HFF-Myc (cell line): ENCODE measurements around the gene CD46.

Experiments used
- DNase-seq: peaks from one replicate; pipeline ENCODE4 v3.0.0-alpha.2; 2011; ENCODE audit warnings: low read depth; ENCODE audit errors: extremely low read depth
- H3K4me3 ChIP-seq: replicated peaks from 2 replicates; pipeline ENCODE4 v1.5.1; 2011; ENCODE audit warnings: low read depth, mild to moderate bottlenecking, control low read depth, low read length
- CTCF ChIP-seq: IDR thresholded peaks from 2 replicates; pipeline ENCODE4 v1.5.1; 2012; ENCODE audit warnings: mild to moderate bottlenecking, low read depth, low read length, control low read depth; ENCODE audit errors: missing control alignments

CD46 gene

GRCh38 chr1:207804721-207805468 is 53.0 kb downstream of the CD46 start:
- DNase-seq = no peak
- H3K4me3 ChIP-seq = no peak overlapping the region
- TF ChIP-seq CTCF = no peak

GRCh38 chr1:207805841-207806421 is 54.1 kb downstream of the CD46 start:
- peak; percentile 90 for DNase-seq
- no peak for TF ChIP-seq CTCF
- H3K4me3 ChIP-seq = no peak overlapping the region

GRCh38 chr1:207806531-207807325 is 54.9 kb downstream of the CD46 start:
- H3K4me3 ChIP-seq = no peak overlapping the region
- TF ChIP-seq CTCF = no peak
- no peak for DNase-seq

GRCh38 chr1:207807326-207807689 is 55.5 kb downstream of the CD46 start:
- DNase-seq = no peak
- no peak for TF ChIP-seq CTCF
- H3K4me3 ChIP-seq = no peak overlapping the region

- no peak for TF ChIP-seq CTCF
- no peak overlapping the region for H3K4me3 ChIP-seq
- no peak for DNase-seq
These were observed 56.0 kb downstream of the CD46 start for GRCh38 chr1:207807690-207808321.

- no peak for DNase-seq
- TF ChIP-seq CTCF = no peak
- no peak overlapping the region for H3K4me3 ChIP-seq
These were observed 56.5 kb downstream of the CD46 start for GRCh38 chr1:207808322-207808705.
